Measurements from ENCODE around the gene TSHZ2.

Gene TSHZ2

GRCh38 chr20:53016534-53017042 lies 44.4 kb downstream of the TSHZ2 start:
- CTCF ChIA-PET, result no interaction called here
- TF ChIP-seq ZNF384 (IDR thresholded peaks at IDR 0.05) (no peak), FOXM1 (IDR thresholded peaks at IDR 0.05; ENCODE audit: borderline replicate concordance) (no peak), LEF1 (IDR thresholded peaks at IDR 0.05; ENCODE audit: borderline replicate concordance) (no peak), NFRKB (IDR thresholded peaks at IDR 0.05) (no peak), L3MBTL2 (conservative IDR thresholded peaks at IDR 0.05) (no peak), FOXA1 (IDR thresholded peaks at IDR 0.05) (no peak), HDGF (IDR thresholded peaks at IDR 0.05; ENCODE audit: borderline replicate concordance) (no peak), ARNT (IDR thresholded peaks at IDR 0.05) (no peak), ELF4 (IDR thresholded peaks at IDR 0.05) (no peak)
- no peak for DNase-seq (ENCODE audit: extremely low spot score)
- POLR2A ChIA-PET, result no interaction called here

- TF ChIP-seq LEF1 (IDR thresholded peaks at IDR 0.05; ENCODE audit: borderline replicate concordance) (no peak), SUZ12 (IDR thresholded peaks at IDR 0.05) (no peak), PKNOX1 (IDR thresholded peaks at IDR 0.05) (no peak), FOXK2 (IDR thresholded peaks at IDR 0.05) (no peak)
- ChIA-PET CTCF (no interaction called here), POLR2A (no interaction called here)
- no peak for DNase-seq (ENCODE audit: extremely low spot score)
Measured at GRCh38 chr20:53017206-53017605, 45.0 kb downstream of the TSHZ2 start.

GRCh38 chr20:53019464-53019863 lies 47.3 kb downstream of the TSHZ2 start:
- CTCF ChIA-PET, result no interaction called here
- DNase-seq (ENCODE audit: extremely low spot score), result no peak

GRCh38 chr20:53020376-53020775 lies 48.2 kb downstream of the TSHZ2 start:
- ChIA-PET POLR2A (no interaction called here), CTCF (no interaction called here)
- DNase-seq (ENCODE audit: extremely low spot score), result no peak
- TF ChIP-seq L3MBTL2 (conservative IDR thresholded peaks at IDR 0.05) (no peak), ELF4 (IDR thresholded peaks at IDR 0.05) (no peak), SP1 (IDR thresholded peaks at IDR 0.05) (no peak), FOXK2 (IDR thresholded peaks at IDR 0.05) (no peak), FOXA1 (IDR thresholded peaks at IDR 0.05) (no peak)

More at GRCh38 chr20:53019464-53019863, 47.3 kb downstream of the TSHZ2 start:
- TF ChIP-seq PKNOX1 (IDR thresholded peaks at IDR 0.05), result no peak
- TF ChIP-seq LEF1 (IDR thresholded peaks at IDR 0.05; ENCODE audit: borderline replicate concordance), result no peak
- TF ChIP-seq NFRKB (IDR thresholded peaks at IDR 0.05), result no peak
- no peak for TF ChIP-seq L3MBTL2 (conservative IDR thresholded peaks at IDR 0.05)
- no peak for TF ChIP-seq FOXK2 (IDR thresholded peaks at IDR 0.05)
- TF ChIP-seq BHLHE40 (IDR thresholded peaks at IDR 0.05; ENCODE audit: borderline replicate concordance), result no peak
- no peak for TF ChIP-seq TARDBP (IDR thresholded peaks at IDR 0.05)
- no peak for TF ChIP-seq CTBP1 (IDR thresholded peaks at IDR 0.05; ENCODE audit: borderline replicate concordance)
- TF ChIP-seq SUZ12 (IDR thresholded peaks at IDR 0.05), result no peak
- TF ChIP-seq ARNT (IDR thresholded peaks at IDR 0.05), result no peak
- no peak for TF ChIP-seq SP1 (IDR thresholded peaks at IDR 0.05)
- no peak for TF ChIP-seq ELF4 (IDR thresholded peaks at IDR 0.05)
- POLR2A ChIA-PET, result no interaction called here

- POLR2A ChIA-PET, result no interaction called here
Measured at GRCh38 chr20:53020834-53021233, 48.7 kb downstream of the TSHZ2 start.

GRCh38 chr20:53021934-53022333 lies 49.8 kb downstream of the TSHZ2 start:
- no peak for DNase-seq (ENCODE audit: extremely low spot score)
- TF ChIP-seq L3MBTL2 (conservative IDR thresholded peaks at IDR 0.05), result no peak
- no peak for TF ChIP-seq ARNT (IDR thresholded peaks at IDR 0.05)
- no peak for TF ChIP-seq TARDBP (IDR thresholded peaks at IDR 0.05)
- TF ChIP-seq SP1 (IDR thresholded peaks at IDR 0.05), result no peak
- TF ChIP-seq PKNOX1 (IDR thresholded peaks at IDR 0.05), result no peak
- TF ChIP-seq ELF4 (IDR thresholded peaks at IDR 0.05), result no peak
- TF ChIP-seq CTBP1 (IDR thresholded peaks at IDR 0.05; ENCODE audit: borderline replicate concordance), result no peak
- no peak for TF ChIP-seq FOXK2 (IDR thresholded peaks at IDR 0.05)
- no peak for TF ChIP-seq NFRKB (IDR thresholded peaks at IDR 0.05)
- no peak for TF ChIP-seq HDGF (IDR thresholded peaks at IDR 0.05; ENCODE audit: borderline replicate concordance)
- TF ChIP-seq BHLHE40 (IDR thresholded peaks at IDR 0.05; ENCODE audit: borderline replicate concordance), result no peak
- POLR2A ChIA-PET, result no interaction called here
- CTCF ChIA-PET, result no interaction called here

More at GRCh38 chr20:53020834-53021233, 48.7 kb downstream of the TSHZ2 start:
- TF ChIP-seq FOXK2 (IDR thresholded peaks at IDR 0.05) (no peak), ZNF384 (IDR thresholded peaks at IDR 0.05) (no peak), BHLHE40 (IDR thresholded peaks at IDR 0.05; ENCODE audit: borderline replicate concordance) (no peak), ARNT (IDR thresholded peaks at IDR 0.05) (no peak), FOXA1 (IDR thresholded peaks at IDR 0.05) (no peak), TARDBP (IDR thresholded peaks at IDR 0.05) (no peak), L3MBTL2 (conservative IDR thresholded peaks at IDR 0.05) (no peak), HDGF (IDR thresholded peaks at IDR 0.05; ENCODE audit: borderline replicate concordance) (no peak), ELF4 (IDR thresholded peaks at IDR 0.05) (no peak), PKNOX1 (IDR thresholded peaks at IDR 0.05) (no peak), SUZ12 (IDR thresholded peaks at IDR 0.05) (no peak), FOXM1 (IDR thresholded peaks at IDR 0.05; ENCODE audit: borderline replicate concordance) (no peak), NFRKB (IDR thresholded peaks at IDR 0.05) (no peak), LEF1 (IDR thresholded peaks at IDR 0.05; ENCODE audit: borderline replicate concordance) (no peak), CTBP1 (IDR thresholded peaks at IDR 0.05; ENCODE audit: borderline replicate concordance) (no peak), SP1 (IDR thresholded peaks at IDR 0.05) (no peak)
- DNase-seq (ENCODE audit: extremely low spot score), result no peak
- CTCF ChIA-PET, result no interaction called here

Measured in HEK293T (cell line).